RCC 7860 (cell line): ENCODE data around the gene PDCD1LG2.
A peak's percentile ranks its signal among the peaks of the same experiment; 100 is the strongest.
"Not testable (repeated sequence)": the region's sequence is repeated elsewhere in the genome, so short reads cannot be mapped to it uniquely, and the experiment has no call there.

Experiments used
- DNase-seq: peaks from one replicate; pipeline ENCODE4 v3.0.0-alpha.2; 2015; ENCODE audit warnings: low spot score
- FAIRE-seq: peaks from 2 replicates; lab custom pipeline; 2012; peaks lifted over from hg19 to GRCh38; lab: Jason Lieb, UNC

PDCD1LG2 gene

GRCh38 chr9:5510360-5510931, at the start of gene PDCD1LG2:
Gene PDCD1LG2 (plus strand): TSS chr9:5510531. CDS start chr9:5522547, 12,016 bp downstream.
- DNase-seq = peak; percentile 44
- no peak for FAIRE-seq

GRCh38 chr9:5464831-5465330, 45.5 kb upstream of the PDCD1LG2 start:
- not testable (repeated sequence) for FAIRE-seq, DNase-seq

- DNase-seq (no peak), FAIRE-seq (no peak)
Observed at GRCh38 chr9:5466005-5466404, 44.3 kb upstream of the PDCD1LG2 start.

- FAIRE-seq (no peak), DNase-seq (no peak)
Observed at GRCh38 chr9:5466766-5467165, 43.6 kb upstream of the PDCD1LG2 start.

GRCh38 chr9:5468850-5469249, 41.5 kb upstream of the PDCD1LG2 start:
- FAIRE-seq (no peak), DNase-seq (no peak)

GRCh38 chr9:5470122-5470521, 40.2 kb upstream of the PDCD1LG2 start:
- FAIRE-seq = no peak
- no peak for DNase-seq

- FAIRE-seq (no peak), DNase-seq (no peak)
Observed at GRCh38 chr9:5470816-5471215, 39.5 kb upstream of the PDCD1LG2 start.

GRCh38 chr9:5475611-5476010, 34.7 kb upstream of the PDCD1LG2 start:
- not testable (repeated sequence) for DNase-seq, FAIRE-seq

GRCh38 chr9:5478206-5478605, 32.1 kb upstream of the PDCD1LG2 start:
- DNase-seq (no peak), FAIRE-seq (no peak)

GRCh38 chr9:5479994-5480694, 30.2 kb upstream of the PDCD1LG2 start:
- no peak for FAIRE-seq
- DNase-seq = no peak

- no peak for FAIRE-seq
Observed at GRCh38 chr9:5480919-5481318, 29.4 kb upstream of the PDCD1LG2 start.

GRCh38 chr9:5481322-5482040, 28.9 kb upstream of the PDCD1LG2 start:
- FAIRE-seq = no peak
- no peak for DNase-seq

More at GRCh38 chr9:5480919-5481318, 29.4 kb upstream of the PDCD1LG2 start:
- DNase-seq = no peak

GRCh38 chr9:5482194-5482593, 28.1 kb upstream of the PDCD1LG2 start:
- no peak for FAIRE-seq

GRCh38 chr9:5483306-5483705, 27.0 kb upstream of the PDCD1LG2 start:
- DNase-seq = no peak

More at GRCh38 chr9:5482194-5482593, 28.1 kb upstream of the PDCD1LG2 start:
- no peak for DNase-seq

GRCh38 chr9:5485378-5486085, 24.8 kb upstream of the PDCD1LG2 start:
- DNase-seq (no peak), FAIRE-seq (no peak)

More at GRCh38 chr9:5483306-5483705, 27.0 kb upstream of the PDCD1LG2 start:
- FAIRE-seq = no peak

- no peak for FAIRE-seq
- no peak for DNase-seq
Observed at GRCh38 chr9:5486988-5487387, 23.3 kb upstream of the PDCD1LG2 start.

GRCh38 chr9:5488221-5489008, 21.9 kb upstream of the PDCD1LG2 start:
- no peak for FAIRE-seq
- no peak for DNase-seq

GRCh38 chr9:5489630-5490490, 20.5 kb upstream of the PDCD1LG2 start:
- peak; percentile 65 for DNase-seq
- peak; percentile 28 for FAIRE-seq

GRCh38 chr9:5492965-5493678, 17.2 kb upstream of the PDCD1LG2 start:
- no peak for DNase-seq
- FAIRE-seq = no peak
